GM23338 (cell line): ENCODE data around the gene TCFL5. TPM values are rescaled to one million over a fixed set of nuclear protein-coding genes. Genes with fewer than 3 reads are reported as not detected.

ENCODE experiments used
- ATAC-seq: fragments of 200-7000 bp; cut with Tn5 transposase; 3 replicates; pipeline ENCODE4 v1.9.1; 2020
- DNase-seq: peaks from one replicate; pipeline ENCODE4 v3.0.0-alpha.2; 2015; ENCODE audit warnings: low spot score
- H2AFZ ChIP-seq: fragments of 200-600 bp; sonication (generic); 2 replicates; pipeline ENCODE4 v1.8.0; 2016; ENCODE audit warnings: antibody characterized with exemption, mild to moderate bottlenecking, moderate library complexity
- H3F3A ChIP-seq: fragments of 200-600 bp; sonication (generic); replicated peaks from 2 replicates; pipeline ENCODE4 v1.8.0; 2017; ENCODE audit warnings: antibody characterized with exemption, mixed run types, low read depth
- H3K27ac ChIP-seq: fragments of 200-600 bp; sonication (generic); 2 replicates; pipeline ENCODE4 v1.6.1; 2016; ENCODE audit warnings: low read depth
- H3K27me3 ChIP-seq: fragments of 200-600 bp; sonication (generic); 2 replicates; pipeline ENCODE4 v1.8.0; 2016; ENCODE audit warnings: mild to moderate bottlenecking, mixed run types, moderate library complexity; ENCODE audit not compliant: insufficient read depth
- H3K36me3 ChIP-seq: fragments of 200-600 bp; sonication (generic); 2 replicates; pipeline ENCODE4 v1.8.0; 2016; ENCODE audit warnings: mild to moderate bottlenecking; ENCODE audit not compliant: insufficient read depth
- H3K4me1 ChIP-seq: fragments of 200-600 bp; sonication (generic); 2 replicates; pipeline ENCODE4 v1.8.0; 2016; ENCODE audit warnings: mild to moderate bottlenecking, moderate library complexity; ENCODE audit not compliant: insufficient read depth
- H3K4me2 ChIP-seq: fragments of 200-600 bp; sonication (generic); 2 replicates; pipeline ENCODE4 v1.7.1; 2017; ENCODE audit warnings: mixed run types
- H3K4me3 ChIP-seq: fragments of 200-600 bp; sonication (generic); 2 replicates; pipeline ENCODE4 v1.6.1; 2016; ENCODE audit warnings: mixed run types
- H3K79me2 ChIP-seq: fragments of 200-600 bp; sonication (generic); replicated peaks from 2 replicates; pipeline ENCODE4 v1.8.0; 2017; ENCODE audit warnings: mild to moderate bottlenecking; ENCODE audit not compliant: insufficient read depth
- H3K9me2 ChIP-seq: fragments of 200-600 bp; sonication (generic); 2 replicates; pipeline ENCODE4 v1.8.0; 2017; ENCODE audit not compliant: insufficient read depth
- H4K20me1 ChIP-seq: fragments of 200-600 bp; sonication (generic); replicated peaks from 2 replicates; pipeline ENCODE4 v1.8.0; 2017; ENCODE audit warnings: mild to moderate bottlenecking; ENCODE audit not compliant: insufficient read depth
- H3K27ac Mint-ChIP-seq: 2 replicates; pipeline ENCODE4 v1.8.0; 2020; ENCODE audit warnings: inconsistent platforms, mild to moderate bottlenecking, moderate library complexity, mixed read lengths
- H3K27me3 Mint-ChIP-seq: 3 replicates; pipeline ENCODE4 v1.8.0; 2022; ENCODE audit warnings: low read depth, mild to moderate bottlenecking, moderate library complexity, mixed read lengths, inconsistent platforms; ENCODE audit not compliant: insufficient read depth, poor library complexity
- H3K36me3 Mint-ChIP-seq: 3 replicates; pipeline ENCODE4 v1.8.0; 2021; ENCODE audit warnings: low read depth, mild to moderate bottlenecking, inconsistent platforms, moderate library complexity, mixed read lengths
- H3K4me1 Mint-ChIP-seq: 3 replicates; pipeline ENCODE4 v1.8.0; 2020; ENCODE audit warnings: mild to moderate bottlenecking, inconsistent platforms, mixed read lengths
- H3K4me3 Mint-ChIP-seq: 3 replicates; pipeline ENCODE4 v1.8.0; 2021; ENCODE audit warnings: moderate library complexity, mild to moderate bottlenecking, inconsistent platforms, mixed read lengths
- H3K9me3 Mint-ChIP-seq: 3 replicates; pipeline ENCODE4 v1.8.0; 2020; ENCODE audit warnings: moderate library complexity, mild to moderate bottlenecking, inconsistent platforms, mixed read lengths
- CREB1 ChIP-seq: fragments of 250-450 bp; sonication (Bioruptor Pico); IDR thresholded peaks from 2 replicates; pipeline ENCODE4 v1.5.0; 2020; ENCODE audit warnings: low read depth, mild to moderate bottlenecking, moderate library complexity
- CTCF ChIP-seq, 2 experiments: fragments of 200-600 bp in 1 of 2; sonication (generic) in 1 of 2; conservative IDR thresholded peaks; 2 replicates each; pipeline versions ENCODE4 v1.5.1 to v1.6.1; 2016 to 2017; ENCODE audit warnings: antibody characterized with exemption in 2 of 2, low read depth in 2 of 2, mild to moderate bottlenecking in 2 of 2, moderate library complexity in 1 of 2
- EZH2phosphoT487 ChIP-seq: fragments of 200-600 bp; sonication (generic); IDR thresholded peaks from one replicate; pipeline ENCODE4 v1.8.1; 2018; ENCODE audit warnings: antibody characterized with exemption; ENCODE audit not compliant: unreplicated experiment
- JUNB ChIP-seq: IDR thresholded peaks from one replicate; pipeline ENCODE4 v1.6.1; 2016; ENCODE audit warnings: antibody characterized with exemption; ENCODE audit not compliant: unreplicated experiment
- POLR2AphosphoS5 ChIP-seq: IDR thresholded peaks from 2 replicates; pipeline ENCODE4 v1.6.1; 2016; ENCODE audit warnings: antibody characterized with exemption, low read depth
- REST ChIP-seq: IDR thresholded peaks from one replicate; pipeline ENCODE4 v1.6.1; 2018; ENCODE audit warnings: antibody characterized with exemption; ENCODE audit not compliant: unreplicated experiment
- STAT1 ChIP-seq: IDR thresholded peaks from one replicate; pipeline ENCODE4 v1.6.1; 2016; ENCODE audit warnings: antibody characterized with exemption; ENCODE audit not compliant: unreplicated experiment
- ZNF114 ChIP-seq: fragments of 250-450 bp; sonication (Bioruptor Pico); IDR thresholded peaks from 2 replicates; pipeline ENCODE4 v1.5.0; 2020; ENCODE audit warnings: mild to moderate bottlenecking, moderate library complexity
- ZNF331 ChIP-seq: fragments of 250-450 bp; sonication (Bioruptor Pico); IDR thresholded peaks from 2 replicates; pipeline ENCODE4 v1.5.0; 2020; ENCODE audit warnings: low read depth, mild to moderate bottlenecking, moderate library complexity
- ZNF462 ChIP-seq: fragments of 250-450 bp; sonication (Bioruptor Pico); IDR thresholded peaks from 2 replicates; pipeline ENCODE4 v1.5.0; 2020; ENCODE audit warnings: mild to moderate bottlenecking, moderate library complexity
- polyA plus RNA-seq: library from polyadenylated mRNA; unstranded; fragments of >200 nt; fragmentation: Nextera tagmentation; extraction: Ambion mirVana; gene quantifications from 2 replicates; pipeline ENCODE4 v1.2.1, GENCODE V29; 2016
- total RNA-seq: library from RNA; depleted of rRNA; stranded (reverse); fragments of >200 nt; shearing (Covaris generic); gene quantifications from 2 replicates; pipeline ENCODE4 v1.2.3, GENCODE V29; 2014
- TF ChIP-seq, protein P1 (sequence below): IDR thresholded peaks from 2 replicates; pipeline ENCODE4 v1.6.1; 2016; ENCODE audit warnings: antibody characterized with exemption

TCFL5 gene
- total and polyA plus RNA-seq, 2 experiments from 2014 or later = 5.8 to 19.3 TPM

DNA sequence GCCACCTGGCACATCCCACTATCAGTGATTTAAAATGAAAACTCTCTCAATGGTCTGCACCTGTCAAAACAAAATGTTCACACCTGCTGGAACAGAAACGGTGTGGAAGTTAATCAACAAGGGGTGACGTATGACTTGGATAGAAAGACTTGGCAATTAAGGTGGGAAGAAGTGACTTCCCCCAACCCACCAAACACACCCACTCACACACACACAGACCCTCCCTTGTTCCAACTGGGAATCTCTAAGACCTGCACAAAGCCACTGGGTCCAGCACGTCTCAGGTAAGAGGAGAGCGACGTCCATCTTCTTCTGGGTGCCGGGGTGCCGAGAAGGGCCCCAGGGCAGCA is 25.1 kb upstream of the TCFL5 start (continued):
- TF ChIP-seq ZNF462 (CRISPR knock-in tag) (no peak), EZH2phosphoT487 (no peak), STAT1 (no peak), POLR2AphosphoS5 (no peak), JUNB (no peak), ZNF331 (no peak)
- TF ChIP-seq, protein P1, sequence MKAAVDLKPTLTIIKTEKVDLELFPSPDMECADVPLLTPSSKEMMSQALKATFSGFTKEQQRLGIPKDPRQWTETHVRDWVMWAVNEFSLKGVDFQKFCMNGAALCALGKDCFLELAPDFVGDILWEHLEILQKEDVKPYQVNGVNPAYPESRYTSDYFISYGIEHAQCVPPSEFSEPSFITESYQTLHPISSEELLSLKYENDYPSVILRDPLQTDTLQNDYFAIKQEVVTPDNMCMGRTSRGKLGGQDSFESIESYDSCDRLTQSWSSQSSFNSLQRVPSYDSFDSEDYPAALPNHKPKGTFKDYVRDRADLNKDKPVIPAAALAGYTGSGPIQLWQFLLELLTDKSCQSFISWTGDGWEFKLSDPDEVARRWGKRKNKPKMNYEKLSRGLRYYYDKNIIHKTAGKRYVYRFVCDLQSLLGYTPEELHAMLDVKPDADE = no peak

DNA sequence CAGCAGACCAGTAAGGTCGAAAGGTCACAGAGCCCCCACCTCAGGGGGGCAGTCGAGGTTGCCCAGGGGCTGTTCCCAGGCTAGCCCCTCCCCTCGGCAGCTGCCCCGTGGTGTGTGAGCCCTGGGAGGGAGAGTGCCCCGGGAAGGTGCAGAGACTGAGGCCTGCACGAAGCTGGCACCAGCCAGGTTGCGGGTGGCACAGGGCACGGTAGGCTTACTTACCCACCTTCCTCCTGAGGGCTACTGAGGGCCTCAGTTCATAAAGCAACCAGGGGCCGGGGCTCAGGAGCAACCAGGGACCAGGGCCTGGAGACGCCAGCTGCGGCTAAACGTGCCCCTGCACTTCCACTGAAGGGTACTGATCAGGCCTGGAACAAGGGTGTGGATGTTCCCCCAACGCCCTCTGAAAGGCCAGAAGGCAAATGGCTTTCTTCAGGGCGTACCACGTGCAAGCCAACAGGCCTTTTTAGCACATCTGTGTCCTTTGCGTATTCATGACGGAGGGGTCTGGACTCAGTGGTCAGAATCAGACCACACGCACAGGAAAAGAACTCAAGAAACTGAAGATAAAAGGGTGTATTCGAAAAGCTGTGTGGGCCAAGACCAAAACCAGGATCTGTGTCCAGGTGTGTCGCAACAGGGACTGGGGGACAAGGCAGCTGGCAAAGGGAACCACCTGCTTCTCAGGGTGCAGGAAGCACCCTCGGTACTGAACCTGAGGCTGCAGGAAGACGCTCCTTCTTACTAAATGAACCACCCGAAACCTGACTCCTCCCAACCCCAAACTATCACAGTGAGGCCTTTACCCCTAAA is 24.5 kb upstream of the TCFL5 start:
- peak overlapping the region; percentile 69; the same call in 1 of the 2 replicates for H3K27ac ChIP-seq
- H3F3A ChIP-seq = peaks cover 66% of the 10 kb centered on the region; the same call in 1 of the 2 replicates
- H3K4me1 Mint-ChIP-seq = peaks cover 42% of the 10 kb centered on the region
- peaks cover 17% of the 10 kb centered on the region for H3K27me3 Mint-ChIP-seq
- no peak overlapping the region; the same call in 2 of the 3 replicates for H3K4me3 Mint-ChIP-seq
- ATAC-seq (peak; percentile 10), DNase-seq (no peak)
- no peak overlapping the region for H3K4me3 ChIP-seq
- no peak overlapping the region for H3K4me2 ChIP-seq
- peaks cover 18% of the 10 kb centered on the region for H3K4me1 ChIP-seq
- H3K36me3 Mint-ChIP-seq = peaks cover 61% of the 10 kb centered on the region
- no peaks in the 10 kb centered on the region for H3K9me2 ChIP-seq
- H4K20me1 ChIP-seq = peaks cover 10% of the 10 kb centered on the region
- no peaks in the 10 kb centered on the region; the same call in 2 of the 3 replicates for H3K9me3 Mint-ChIP-seq
- H2AFZ ChIP-seq = no peak overlapping the region
- H3K27me3 ChIP-seq = no peaks in the 10 kb centered on the region
- 0 out of 2 replicates have a peak overlapping the region, but pooled peaks have one; percentile 3 for H3K27ac Mint-ChIP-seq
- no peaks in the 10 kb centered on the region for H3K79me2 ChIP-seq
- H3K36me3 ChIP-seq = peaks cover 44% of the 10 kb centered on the region
- no peak for TF ChIP-seq JUNB
- no peak for TF ChIP-seq STAT1
- TF ChIP-seq CTCF (conservative IDR thresholded peaks at IDR 0.05; ENCODE audit: low read depth in 2 of 2) = no peak
- TF ChIP-seq EZH2phosphoT487 = no peak
- TF ChIP-seq POLR2AphosphoS5 = no peak; the same call in none of the 2 replicates
- TF ChIP-seq CREB1 (CRISPR knock-in tag) = no peak
- TF ChIP-seq ZNF114 (CRISPR knock-in tag) = no peak
- no peak for TF ChIP-seq REST
- TF ChIP-seq ZNF331 = no peak
